Thymus (tissue), 11 donors: ENCODE data around the gene NSFL1C. TPM values are rescaled to one million over a fixed set of nuclear protein-coding genes. Genes with fewer than 3 reads are reported as not detected.

Experiments used
- DNase-seq, 9 donors: peaks; one replicate each; pipeline ENCODE4 v3.0.0-alpha.2; 2013; ENCODE audit warnings: low spot score in 9 of 9, low read depth in 6 of 9, missing footprints in 1 of 9
- H3K27ac ChIP-seq, 2 donors: one replicate each; pipeline ENCODE4 v1.5.1; 2013; ENCODE audit warnings: control low read depth in 1 of 2, low read depth in 1 of 2, low read length in 1 of 2, mild to moderate bottlenecking in 1 of 2, moderate library complexity in 1 of 2
- H3K27me3 ChIP-seq, 2 donors: one replicate each; pipeline ENCODE4 v1.5.1; 2013; ENCODE audit warnings: low read length in 1 of 2; ENCODE audit not compliant: control insufficient read depth in 2 of 2, insufficient read depth in 1 of 2
- H3K36me3 ChIP-seq, 2 donors: one replicate each; pipeline ENCODE4 v1.5.1; 2013; ENCODE audit warnings: low read length in 1 of 2, mild to moderate bottlenecking in 1 of 2, moderate library complexity in 1 of 2; ENCODE audit not compliant: control insufficient read depth in 2 of 2, insufficient read depth in 2 of 2
- H3K4me1 ChIP-seq, 2 donors: one replicate each; pipeline ENCODE4 v1.5.1; 2013; ENCODE audit warnings: low read length in 2 of 2; ENCODE audit not compliant: control insufficient read depth in 2 of 2, insufficient read depth in 2 of 2
- H3K4me3 ChIP-seq, 2 donors: one replicate each; pipeline ENCODE4 v1.5.1; 2013; ENCODE audit warnings: low read length in 2 of 2, control low read depth in 1 of 2, mild to moderate bottlenecking in 1 of 2
- H3K9me3 ChIP-seq, 2 donors: one replicate each; pipeline ENCODE4 v1.5.1; 2013; ENCODE audit warnings: low read length in 1 of 2, mild to moderate bottlenecking in 1 of 2; ENCODE audit not compliant: control insufficient read depth in 2 of 2, insufficient read depth in 1 of 2
- WGBS: extraction: QIAGEN DNeasy Blood & Tissue Kit; methylation state at CpG from one replicate; pipeline ENCODE4 v1.1.7; 2013; 5-methylcytosine and 5-hydroxymethylcytosine counted together
- polyA plus RNA-seq: library from polyadenylated mRNA; stranded (reverse); fragments of 200-250 nt; gene quantifications from one replicate; pipeline ENCODE4 v1.2.3, GENCODE V29; 2013
- total RNA-seq: library from RNA; stranded (reverse); fragments of 120-200 nt; gene quantifications from one replicate; pipeline ENCODE4 v1.2.4, GENCODE V29; 2013
- donor health status: healthy.

The NSFL1C gene
- total and polyA plus RNA-seq, 2 donors = 36.1 to 48.0 TPM

DNA sequence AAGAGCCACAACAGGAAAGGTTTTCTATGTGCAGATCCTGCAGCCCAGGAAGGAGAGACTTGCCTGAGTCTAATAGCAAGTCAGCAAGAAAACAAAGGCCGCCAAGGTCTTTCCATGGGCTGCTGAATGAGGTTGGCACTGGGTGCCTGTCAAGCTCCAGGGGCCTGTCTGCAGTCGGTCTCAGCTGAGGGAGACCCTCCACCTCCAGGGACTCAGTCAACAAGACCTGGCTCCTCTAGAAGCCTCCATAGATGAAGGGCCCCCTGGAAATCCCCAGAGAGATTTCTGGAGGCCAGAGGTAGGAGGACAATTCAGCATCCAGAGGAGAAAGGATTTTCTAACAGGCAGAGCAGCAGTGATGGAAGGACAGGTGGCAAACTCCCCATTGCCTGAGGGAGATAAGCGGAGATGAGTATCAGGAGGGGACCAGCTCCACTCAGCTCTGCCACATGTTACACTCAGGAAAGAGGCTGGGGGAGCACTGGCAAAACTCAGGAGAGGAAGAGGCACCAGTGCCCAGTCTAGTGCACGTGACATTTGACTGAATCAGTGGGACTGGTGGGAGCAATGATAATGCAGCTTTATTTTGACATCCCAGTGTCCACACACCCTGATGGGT, 40.3 kb downstream of the NSFL1C start:
- no peaks in the 10 kb centered on the region for H3K36me3 ChIP-seq
- peaks cover 0 to 2% of the 10 kb centered on the region in 2 donors for H3K9me3 ChIP-seq
- peaks cover 4 to 12% of the 10 kb centered on the region in 2 donors for H3K4me1 ChIP-seq
- no peak overlapping the region for H3K4me3 ChIP-seq
- no peak overlapping the region for H3K27ac ChIP-seq
- no peaks in the 10 kb centered on the region for H3K27me3 ChIP-seq
- no peak for DNase-seq
- 73% methylated on average over 4 of the region's 4 CpGs for WGBS

DNA sequence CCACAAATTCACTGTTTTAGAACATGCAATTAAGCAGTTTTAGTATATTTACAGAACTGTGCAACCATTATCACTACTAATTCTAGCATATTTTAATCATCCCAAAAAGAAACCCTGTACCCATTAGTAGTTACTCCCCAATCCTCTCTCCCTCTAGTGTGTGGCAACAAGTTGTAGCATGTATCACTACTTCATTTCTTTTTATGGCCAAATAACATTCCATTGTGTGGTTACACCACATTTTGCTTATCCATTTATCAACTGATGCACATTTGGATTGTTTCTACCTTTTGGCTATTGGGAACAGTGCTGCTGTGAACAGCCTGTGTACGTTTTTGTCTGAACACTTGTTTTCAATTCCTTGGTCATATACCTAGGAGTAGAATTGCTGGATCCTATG, 42.3 kb downstream of the NSFL1C start:
- no peaks in the 10 kb centered on the region for H3K36me3 ChIP-seq
- H3K27me3 ChIP-seq = no peaks in the 10 kb centered on the region
- WGBS = 97% methylated on average over 1 of the region's 1 CpG
- H3K27ac ChIP-seq = no peak overlapping the region
- no peak overlapping the region for H3K4me3 ChIP-seq
- H3K4me1 ChIP-seq = peaks cover 4 to 12% of the 10 kb centered on the region in 2 donors
- H3K9me3 ChIP-seq = peaks cover 0 to 2% of the 10 kb centered on the region in 2 donors
- DNase-seq = no peak

DNA sequence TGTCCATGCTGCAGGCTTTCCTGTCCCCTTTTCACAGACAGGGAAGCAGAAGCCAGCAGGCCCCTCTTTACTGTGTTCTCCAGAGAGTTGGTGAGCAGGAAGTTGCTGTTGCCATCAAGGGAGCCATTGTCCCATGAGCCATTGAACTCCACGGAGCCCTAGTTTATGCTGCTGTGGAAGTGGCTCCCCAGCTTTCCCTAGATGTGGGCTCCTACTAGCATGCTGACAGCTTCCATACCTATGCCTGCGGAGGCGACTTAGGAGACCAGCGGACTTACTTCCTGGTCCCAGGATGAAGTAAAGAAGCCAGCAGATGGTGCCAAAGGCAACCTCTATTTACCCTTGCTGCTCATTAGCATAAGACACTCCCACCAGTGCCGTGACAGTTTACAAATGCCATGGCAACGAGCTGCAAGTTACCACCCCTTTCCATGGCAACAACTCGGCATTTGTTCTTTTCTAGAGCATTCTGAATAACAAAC, 43.0 kb downstream of the NSFL1C start:
- peaks cover 1 to 2% of the 10 kb centered on the region in 2 donors for H3K9me3 ChIP-seq
- H3K27me3 ChIP-seq = no peaks in the 10 kb centered on the region
- 70% methylated on average over 7 of the region's 7 CpGs for WGBS
- no peak overlapping the region for H3K27ac ChIP-seq
- no peak overlapping the region for H3K4me3 ChIP-seq
- no peaks in the 10 kb centered on the region for H3K36me3 ChIP-seq
- H3K4me1 ChIP-seq = peaks cover 4 to 12% of the 10 kb centered on the region in 2 donors
- DNase-seq = peak in 8 of 9 donors; percentile 26 to 74 (median 49)

DNA sequence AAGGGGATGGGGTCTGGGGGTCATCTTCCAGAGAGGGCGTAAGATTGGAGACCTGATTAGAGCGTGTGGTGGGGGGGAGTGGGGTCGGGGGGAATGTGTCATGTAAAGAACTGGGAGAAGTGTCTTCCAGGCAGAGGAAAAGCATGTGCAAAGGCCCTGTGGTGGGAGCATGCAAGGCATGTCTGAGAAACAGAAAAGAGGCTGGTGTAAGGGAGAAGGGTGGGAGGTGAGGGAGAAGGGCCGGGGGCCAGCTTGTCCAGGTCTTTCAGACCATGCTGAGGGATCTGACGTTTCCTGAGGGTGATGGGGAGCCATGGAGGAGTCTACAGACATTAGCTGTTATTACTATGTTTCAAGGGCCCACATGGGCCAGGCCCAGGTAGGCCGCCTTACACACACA, 43.4 kb downstream of the NSFL1C start:
- H3K4me3 ChIP-seq = no peak overlapping the region

DNA sequence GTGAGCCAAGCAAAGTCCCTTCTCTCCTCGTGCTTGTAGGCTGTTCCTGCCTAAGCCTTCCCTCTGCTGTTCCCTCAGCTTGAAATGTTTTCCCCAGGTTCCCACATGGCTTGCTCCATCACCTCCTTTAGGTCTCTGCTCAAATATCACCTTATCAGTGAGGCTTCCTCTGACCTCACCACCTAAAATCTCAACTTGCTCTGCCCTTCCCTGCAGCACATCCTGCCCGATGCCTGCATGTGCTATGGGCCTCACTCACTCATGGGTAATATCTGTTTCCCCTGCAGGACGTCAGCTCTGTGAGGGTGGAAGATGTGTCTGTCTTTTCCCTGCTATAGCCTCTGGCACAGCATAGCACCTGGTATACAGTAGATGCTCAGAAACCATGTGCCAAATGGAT, 43.9 kb downstream of the NSFL1C start:
- WGBS = 62% methylated on average over 3 of the region's 3 CpGs

More for the DNA sequence above, 43.4 kb downstream of the NSFL1C start:
- 96% methylated on average over 6 of the region's 6 CpGs for WGBS
- Histone ChIP-seq H3K27ac (no peak overlapping the region), H3K27me3 (no peaks in the 10 kb centered on the region), H3K9me3 (peaks cover 1 to 2% of the 10 kb centered on the region in 2 donors), H3K4me1 (peaks cover 4 to 12% of the 10 kb centered on the region in 2 donors), H3K36me3 (no peaks in the 10 kb centered on the region)
- DNase-seq = no peak

DNA sequence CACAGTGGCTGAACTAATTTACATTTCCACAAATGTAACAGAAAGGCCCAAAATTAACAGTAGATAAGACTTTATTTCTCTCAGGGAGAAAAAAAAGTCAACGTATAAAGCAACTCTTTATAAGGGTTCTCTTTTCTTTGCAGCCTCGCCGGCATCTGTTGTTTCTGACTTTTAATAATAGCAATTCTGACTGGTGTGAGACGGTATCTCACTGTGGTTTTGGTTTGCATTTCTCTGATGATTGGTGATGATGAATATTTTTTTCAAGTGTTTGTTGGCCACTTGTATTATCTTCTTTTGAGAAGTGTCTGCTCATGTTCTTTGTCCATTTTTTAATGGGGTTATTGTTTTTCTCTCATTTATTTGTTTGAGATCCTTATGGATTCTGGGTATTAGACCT, 46.6 kb downstream of the NSFL1C start:
- no peak overlapping the region for H3K4me3 ChIP-seq
- H3K27me3 ChIP-seq = peaks cover 0 to 2% of the 10 kb centered on the region in 2 donors
- H3K4me1 ChIP-seq = peaks cover 4% of the 10 kb centered on the region in 2 donors
- DNase-seq = no peak
- no peaks in the 10 kb centered on the region for H3K36me3 ChIP-seq
- 96% methylated on average over 4 of the region's 4 CpGs for WGBS
- no peak overlapping the region for H3K27ac ChIP-seq
- peaks cover 1 to 2% of the 10 kb centered on the region in 2 donors for H3K9me3 ChIP-seq

More for the DNA sequence above, 43.9 kb downstream of the NSFL1C start:
- H3K36me3 ChIP-seq = no peaks in the 10 kb centered on the region
- H3K4me3 ChIP-seq = no peak overlapping the region
- H3K27ac ChIP-seq = no peak overlapping the region
- H3K4me1 ChIP-seq = peaks cover 4 to 11% of the 10 kb centered on the region in 2 donors
- H3K9me3 ChIP-seq = peaks cover 1 to 2% of the 10 kb centered on the region in 2 donors
- DNase-seq = no peak
- no peaks in the 10 kb centered on the region for H3K27me3 ChIP-seq

DNA sequence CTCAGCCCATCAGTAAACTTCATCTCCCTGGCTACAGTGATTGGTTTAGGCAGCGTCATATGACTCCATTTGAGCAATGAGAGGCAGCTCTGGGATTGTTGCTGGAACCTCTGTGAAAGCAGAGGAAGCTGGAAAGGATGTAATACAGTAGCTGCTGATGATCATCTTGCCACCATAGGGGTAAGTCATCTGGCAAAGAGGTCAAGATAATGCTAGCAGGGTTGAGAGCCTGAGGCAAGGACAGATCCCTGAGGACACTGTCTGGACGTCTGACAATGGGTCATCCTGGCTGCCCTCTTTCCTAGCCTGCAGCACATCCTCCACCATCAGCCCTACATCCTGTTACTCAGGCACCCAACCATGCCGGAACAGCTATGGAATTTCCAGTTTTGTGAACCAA, 48.3 kb downstream of the NSFL1C start:
- peaks cover 1 to 2% of the 10 kb centered on the region in 2 donors for H3K9me3 ChIP-seq
- DNase-seq = no peak
- H3K27ac ChIP-seq = no peak overlapping the region
- H3K27me3 ChIP-seq = peaks cover 0 to 2% of the 10 kb centered on the region in 2 donors
- WGBS = 87% methylated on average over 3 of the region's 3 CpGs
- H3K36me3 ChIP-seq = no peaks in the 10 kb centered on the region
- H3K4me3 ChIP-seq = no peak overlapping the region
- peaks cover 0 to 4% of the 10 kb centered on the region in 2 donors for H3K4me1 ChIP-seq

DNA sequence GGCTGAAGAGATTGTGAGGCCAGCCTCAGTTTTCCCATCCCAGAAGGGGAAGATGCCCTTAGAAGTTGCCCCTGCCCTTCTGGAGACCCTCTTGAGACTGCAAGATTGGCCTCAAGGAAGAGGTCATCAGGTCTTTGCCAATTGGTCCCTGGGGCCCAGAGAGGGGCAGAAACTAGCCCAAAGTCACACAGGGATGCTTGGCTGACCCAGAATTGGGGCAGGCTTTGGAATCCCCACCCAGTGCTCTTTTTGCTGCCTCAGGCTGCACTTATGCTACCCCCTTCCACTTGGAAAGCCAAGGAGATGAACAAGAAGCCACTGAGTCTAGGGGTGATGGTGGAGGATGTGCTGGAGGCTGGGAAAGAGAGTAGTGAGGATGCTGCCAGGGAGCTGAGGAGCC, 48.9 kb downstream of the NSFL1C start:
- H3K27me3 ChIP-seq = peaks cover 0 to 2% of the 10 kb centered on the region in 2 donors
- no peak overlapping the region for H3K4me3 ChIP-seq
- DNase-seq = no peak
- H3K4me1 ChIP-seq = peaks cover 0 to 3% of the 10 kb centered on the region in 2 donors
- H3K27ac ChIP-seq = no peak overlapping the region
- no peaks in the 10 kb centered on the region for H3K36me3 ChIP-seq
- peaks cover 0 to 1% of the 10 kb centered on the region in 2 donors for H3K9me3 ChIP-seq

DNA sequence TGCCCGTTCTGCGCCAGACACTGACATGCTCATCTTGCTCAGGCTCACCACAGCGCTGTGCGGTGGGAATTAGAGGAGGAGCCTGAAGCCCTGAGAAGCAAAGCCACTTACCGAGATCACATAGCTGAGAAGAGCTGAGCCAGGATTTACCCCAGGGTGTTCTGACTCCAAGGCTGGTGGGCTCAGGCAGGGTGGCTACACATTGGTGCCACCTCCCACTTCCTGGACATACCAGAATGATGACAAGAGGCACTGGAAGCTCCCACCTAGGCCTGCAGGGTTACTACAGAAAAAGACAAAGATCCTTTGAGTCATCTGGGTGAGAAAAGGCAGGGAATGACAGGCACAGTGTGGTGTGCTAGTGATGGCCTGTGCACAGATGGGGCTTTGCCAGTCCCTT, 49.4 kb downstream of the NSFL1C start:
- Histone ChIP-seq H3K9me3 (peaks cover 0 to 1% of the 10 kb centered on the region in 2 donors), H3K27ac (no peak overlapping the region), H3K4me1 (no peaks in the 10 kb centered on the region), H3K4me3 (no peak overlapping the region), H3K36me3 (no peaks in the 10 kb centered on the region), H3K27me3 (peaks cover 0 to 2% of the 10 kb centered on the region in 2 donors)
- WGBS = 87% methylated on average over 5 of the region's 5 CpGs
- no peak for DNase-seq
